K562 (cell line): ENCODE data around the gene SGSM2. TPM values are rescaled to one million over a fixed set of nuclear protein-coding genes. Genes with fewer than 3 reads are reported as not detected.
A peak's percentile ranks its signal among the peaks of the same experiment; 100 is the strongest.

ENCODE experiments used
- ARID2 ChIP-seq: fragments of 450-650 bp; IDR thresholded peaks from 2 replicates; pipeline ENCODE4 v1.6.1; 2017; ENCODE audit warnings: antibody characterized with exemption, mild to moderate bottlenecking
- ARID4B ChIP-seq: sonication (generic); formaldehyde crosslinking; IDR thresholded peaks from 2 replicates; pipeline ENCODE4 v1.8.0; 2022; ENCODE audit warnings: mild to moderate bottlenecking, missing genetic modification reagents
- BCL6 ChIP-seq: fragments of 250-450 bp; sonication (Bioruptor Pico); IDR thresholded peaks from 2 replicates; pipeline ENCODE4 v1.4.0; 2020
- CEBPG ChIP-seq, 3 experiments: fragments of 200-800 bp in 1 of 3; sonication (Bioruptor generic) in 1 of 3; sonication (generic) in 1 of 3; formaldehyde crosslinking in 1 of 3; IDR thresholded peaks in 2 of 3; conservative IDR thresholded peaks in 1 of 3; 2 replicates each; pipeline versions ENCODE4 v1.6.1 to v1.8.0; 2016 to 2022; ENCODE audit warnings: missing compliant biosample characterization in 2 of 3, missing genetic modification characterization in 2 of 3, mild to moderate bottlenecking in 1 of 3, missing genetic modification reagents in 1 of 3
- POLR3A ChIP-seq: IDR thresholded peaks from 2 replicates; pipeline ENCODE4 v1.6.1; 2011; ENCODE audit warnings: borderline replicate concordance, mild to moderate bottlenecking, moderate library complexity; ENCODE audit not compliant: insufficient read length, insufficient read depth; ENCODE audit errors: extremely low read depth
- RAD51 ChIP-seq: fragments of 450-650 bp; IDR thresholded peaks from 2 replicates; pipeline ENCODE4 v1.7.1; 2016; ENCODE audit warnings: low read depth, mild to moderate bottlenecking, borderline replicate concordance
- RBM39 ChIP-seq: fragments of 200-400 bp; formaldehyde crosslinking; optimal IDR thresholded peaks from 2 replicates; pipeline ENCODE3; 2018; ENCODE audit warnings: low read depth, low read length
- RFX1 ChIP-seq: fragments of 450-650 bp; IDR thresholded peaks from 2 replicates; pipeline ENCODE4 v1.6.1; 2016; ENCODE audit warnings: mild to moderate bottlenecking, moderate library complexity
- SIN3A ChIP-seq, 2 experiments: fragments of 150-350 bp in 1 of 2; IDR thresholded peaks; 2 replicates each; pipeline ENCODE4 v1.6.1; 2011 to 2016; ENCODE audit warnings: borderline replicate concordance in 2 of 2, low read depth in 2 of 2, low read length in 2 of 2, mild to moderate bottlenecking in 2 of 2, moderate library complexity in 2 of 2; ENCODE audit not compliant: control insufficient read depth in 1 of 2
- SMC3 ChIP-seq: conservative IDR thresholded peaks from 2 replicates; pipeline ENCODE4 v1.6.1; 2011; ENCODE audit warnings: low read depth, low read length, improper control_type of control experiment; ENCODE audit not compliant: insufficient read depth
- SPI1 ChIP-seq: IDR thresholded peaks from 2 replicates; pipeline ENCODE4 v1.6.1; 2011; ENCODE audit warnings: low read depth, low read length, control low read depth, borderline replicate concordance
- ZBTB33 ChIP-seq: sonication (generic); formaldehyde crosslinking; IDR thresholded peaks from 2 replicates; pipeline ENCODE4 v1.8.1; 2023; ENCODE audit warnings: mild to moderate bottlenecking, missing genetic modification reagents
- ZNF212 ChIP-seq: fragments of 450-650 bp; formaldehyde crosslinking; IDR thresholded peaks from 2 replicates; pipeline ENCODE4 v1.4.0; 2020; ENCODE audit warnings: mild to moderate bottlenecking
- ZNF280A ChIP-seq: fragments of 450-650 bp; IDR thresholded peaks from 2 replicates; pipeline ENCODE4 v1.6.1; 2018; ENCODE audit warnings: mild to moderate bottlenecking, low read depth; ENCODE audit not compliant: partially characterized antibody
- ZNF589 ChIP-seq: fragments of 200-800 bp; sonication (Bioruptor generic); IDR thresholded peaks from 2 replicates; pipeline ENCODE4 v1.6.1; 2016; ENCODE audit warnings: low read depth, missing genetic modification characterization, missing compliant biosample characterization
- ZNF77 ChIP-seq: fragments of 250-450 bp; sonication (Bioruptor Pico); IDR thresholded peaks from 2 replicates; pipeline ENCODE4 v1.5.0; 2020
- polyA plus RNA-seq, 8 experiments: library from polyadenylated mRNA; depleted of rRNA in 4 of 8; stranded (reverse) in 5 of 8; unstranded in 3 of 8; fragments of >200 nt; fragmentation: Nextera tagmentation in 2 of 8; fragmentation: Illumina TruSeq in 1 of 8; extraction: Ambion mirVana in 2 of 8; extraction: Trizol in 1 of 8; gene quantifications; 2 replicates each; pipeline versions ENCODE4 v1.2.1 to v1.2.3, GENCODE V29; 2011 to 2014; ENCODE audit warnings: inconsistent platforms in 1 of 8, missing spikeins in 1 of 8
- total RNA-seq, 7 experiments: library from RNA; depleted of rRNA in 6 of 7; stranded (reverse); fragments of >200 nt in 6 of 7; fragmentation: Illumina TruSeq in 2 of 7; extraction: Trizol in 2 of 7; gene quantifications; 2 replicates each; pipeline versions ENCODE4 v1.2.1 to v1.2.3, GENCODE V29; 2011 to 2021; ENCODE audit warnings: low replicate concordance in 1 of 7
- TF ChIP-seq, protein P1 (sequence below): fragments of 450-650 bp; formaldehyde crosslinking; IDR thresholded peaks from 2 replicates; pipeline ENCODE4 v1.4.0; 2022; ENCODE audit warnings: missing genetic modification characterization

Gene SGSM2
- total and polyA plus RNA-seq, 9 of the 15 experiments (the other 6 are each of a cell fraction or from before 2014, with no cell fraction given) = 0.20 to 26.3 (median 14.8) TPM

GRCh38 chr17:2393174-2393953 lies 56.1 kb downstream of the SGSM2 start (continued):
- TF ChIP-seq ARID4B (CRISPR knock-in tag) (peak; percentile 72; the same call in 1 of the 2 replicates), SIN3A (IDR thresholded peaks at IDR 0.05; ENCODE audit: borderline replicate concordance in 2 of 2, control insufficient read depth in 1 of 2, low read depth in 2 of 2, low read length in 2 of 2) (peak; percentile 43 to 56; a peak in 2 of 4 replicates), RFX1 (peak; percentile 93), SMC3 (no peak), SPI1 (no peak), ZNF77 (CRISPR knock-in tag) (no peak), ZBTB33 (CRISPR knock-in tag) (no peak), ZNF212 (CRISPR knock-in tag) (no peak), RBM39 (no peak), BCL6 (CRISPR knock-in tag) (no peak), ZNF589 (CRISPR knock-in tag) (no peak), RAD51 (no peak), ZNF280A (no peak), POLR3A (no peak), CEBPG (CRISPR knock-in tag; IDR thresholded peaks at IDR 0.05) (0 out of 2 replicates have a peak, but pooled peaks have one; percentile 32), CEBPG (tag; conservative IDR thresholded peaks at IDR 0.05 in 1 of 2, IDR thresholded peaks at IDR 0.05 in 1 of 2) (no peak), ARID2 (no peak)
- TF ChIP-seq, protein P1, sequence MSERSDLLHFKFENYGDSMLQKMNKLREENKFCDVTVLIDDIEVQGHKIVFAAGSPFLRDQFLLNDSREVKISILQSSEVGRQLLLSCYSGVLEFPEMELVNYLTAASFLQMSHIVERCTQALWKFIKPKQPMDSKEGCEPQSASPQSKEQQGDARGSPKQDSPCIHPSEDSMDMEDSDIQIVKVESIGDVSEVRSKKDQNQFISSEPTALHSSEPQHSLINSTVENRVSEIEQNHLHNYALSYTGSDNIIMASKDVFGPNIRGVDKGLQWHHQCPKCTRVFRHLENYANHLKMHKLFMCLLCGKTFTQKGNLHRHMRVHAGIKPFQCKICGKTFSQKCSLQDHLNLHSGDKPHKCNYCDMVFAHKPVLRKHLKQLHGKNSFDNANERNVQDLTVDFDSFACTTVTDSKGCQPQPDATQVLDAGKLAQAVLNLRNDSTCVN (CRISPR knock-in tag) = no peak
